GM12878 (cell line): ENCODE results near the gene IQGAP3.

Experiments
- RB1 ChIP-seq: fragments of 450-650 bp; formaldehyde crosslinking; IDR thresholded peaks from 2 replicates; pipeline ENCODE4 v1.6.1; 2017; ENCODE audit warnings: mild to moderate bottlenecking, borderline replicate concordance
- YBX1 ChIP-seq: fragments of 450-650 bp; IDR thresholded peaks from 2 replicates; pipeline ENCODE4 v1.6.1; 2016; ENCODE audit warnings: antibody characterized with exemption
- TF ChIP-seq, protein P1 (sequence below), 3 experiments: IDR thresholded peaks in 2 of 3; conservative IDR thresholded peaks in 1 of 3; 2 replicates each; pipeline ENCODE4 v1.5.1; 2011; ENCODE audit warnings: low read depth in 3 of 3, low read length in 3 of 3, mild to moderate bottlenecking in 3 of 3, control low read depth in 2 of 3, moderate library complexity in 2 of 3, inconsistent platforms in 1 of 3, mixed read lengths in 1 of 3; ENCODE audit not compliant: control insufficient read depth in 2 of 3, insufficient read depth in 1 of 3; ENCODE audit errors: extremely low read depth in 1 of 3

DNA sequence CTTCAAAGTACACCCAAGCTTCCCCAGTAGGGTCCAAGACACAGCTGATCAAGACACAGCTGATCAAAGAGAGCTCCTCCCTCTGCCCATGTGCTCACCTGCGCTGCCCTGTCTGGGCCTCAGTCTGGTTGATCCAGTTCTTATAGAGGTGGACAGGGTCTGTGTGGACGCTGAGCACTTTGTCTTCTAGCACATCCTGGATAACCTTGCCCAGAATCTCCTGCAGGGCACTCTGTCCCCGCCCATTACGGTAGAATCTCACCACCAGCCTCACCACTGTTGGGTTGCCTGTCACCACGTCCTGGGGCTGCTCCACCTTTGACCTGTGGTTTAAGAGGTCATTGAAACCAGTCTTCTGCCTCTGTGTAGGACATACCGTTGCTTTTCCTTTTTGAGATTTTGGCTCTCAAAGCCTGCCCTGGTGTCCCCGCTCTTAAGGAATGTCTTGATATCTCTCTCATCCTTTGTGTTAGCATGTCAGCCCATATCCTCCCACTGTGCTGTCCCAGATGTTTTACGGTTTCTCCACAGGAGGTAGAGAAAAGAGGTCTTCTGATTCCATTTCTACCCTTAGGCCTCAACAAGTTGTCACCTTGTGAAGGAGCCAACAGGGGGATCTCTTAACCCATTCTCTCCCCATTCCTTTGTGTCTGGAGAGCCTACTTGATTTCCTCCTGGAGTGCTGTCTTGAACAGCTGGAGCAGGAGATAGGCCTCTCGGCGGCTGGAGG is 33.5 kb downstream of the IQGAP3 start:
- TF ChIP-seq RB1 (no peak), YBX1 (no peak)
- TF ChIP-seq, protein P1, sequence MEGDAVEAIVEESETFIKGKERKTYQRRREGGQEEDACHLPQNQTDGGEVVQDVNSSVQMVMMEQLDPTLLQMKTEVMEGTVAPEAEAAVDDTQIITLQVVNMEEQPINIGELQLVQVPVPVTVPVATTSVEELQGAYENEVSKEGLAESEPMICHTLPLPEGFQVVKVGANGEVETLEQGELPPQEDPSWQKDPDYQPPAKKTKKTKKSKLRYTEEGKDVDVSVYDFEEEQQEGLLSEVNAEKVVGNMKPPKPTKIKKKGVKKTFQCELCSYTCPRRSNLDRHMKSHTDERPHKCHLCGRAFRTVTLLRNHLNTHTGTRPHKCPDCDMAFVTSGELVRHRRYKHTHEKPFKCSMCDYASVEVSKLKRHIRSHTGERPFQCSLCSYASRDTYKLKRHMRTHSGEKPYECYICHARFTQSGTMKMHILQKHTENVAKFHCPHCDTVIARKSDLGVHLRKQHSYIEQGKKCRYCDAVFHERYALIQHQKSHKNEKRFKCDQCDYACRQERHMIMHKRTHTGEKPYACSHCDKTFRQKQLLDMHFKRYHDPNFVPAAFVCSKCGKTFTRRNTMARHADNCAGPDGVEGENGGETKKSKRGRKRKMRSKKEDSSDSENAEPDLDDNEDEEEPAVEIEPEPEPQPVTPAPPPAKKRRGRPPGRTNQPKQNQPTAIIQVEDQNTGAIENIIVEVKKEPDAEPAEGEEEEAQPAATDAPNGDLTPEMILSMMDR (IDR thresholded peaks at IDR 0.05 in 2 of 3, conservative IDR thresholded peaks at IDR 0.05 in 1 of 3; ENCODE audit: control insufficient read depth in 2 of 3, extremely low read depth in 1 of 3, insufficient read depth in 1 of 3, low read depth in 3 of 3, low read length in 3 of 3): no peak
